ENCODE data around the gene MTR. TPM values are rescaled to one million over a fixed set of nuclear protein-coding genes. Genes with fewer than 3 reads are reported as not detected.

MTR gene
- total RNA-seq, 1 experiment from 2014 or later, result 24.6 TPM

GRCh38 chr1:236753964-236754363 lies 41.1 kb upstream of the MTR start (continued):
- TF ChIP-seq CTCF (IDR thresholded peaks at IDR 0.05 in 2 of 3, conservative IDR thresholded peaks at IDR 0.05 in 1 of 3; ENCODE audit: borderline replicate concordance in 1 of 3, insufficient read depth in 1 of 3, low read depth in 2 of 3, low read length in 2 of 3) (no peak), POLR2A (IDR thresholded peaks at IDR 0.05; ENCODE audit: borderline replicate concordance, extremely low read depth, insufficient read depth, insufficient read length) (no peak), JUND (IDR thresholded peaks at IDR 0.05) (no peak), EGR1 (IDR thresholded peaks at IDR 0.05; ENCODE audit: low read depth) (no peak), REST (IDR thresholded peaks at IDR 0.05; ENCODE audit: low read depth) (no peak), SIN3A (IDR thresholded peaks at IDR 0.05; ENCODE audit: low read depth) (no peak), YY1 (IDR thresholded peaks at IDR 0.05; ENCODE audit: extremely low read depth, insufficient replicate concordance, low read depth, low read length) (no peak)

GRCh38 chr1:236754525-236755210 lies 40.4 kb upstream of the MTR start:
- Histone ChIP-seq H3K27ac (ENCODE audit: low read depth, low read length) (no peak overlapping the region), H4K20me1 (ENCODE audit: insufficient read depth) (no peaks in the 10 kb centered on the region), H3K4me2 (ENCODE audit: low read length) (no peak overlapping the region), H3K9me2 (ENCODE audit: insufficient read depth) (no peaks in the 10 kb centered on the region), H3K4me1 (ENCODE audit: control insufficient read depth in 1 of 2, insufficient read depth in 2 of 2, low read length in 2 of 2) (no peaks in the 10 kb centered on the region), H3K36me3 (ENCODE audit: control insufficient read depth in 1 of 2, insufficient read depth in 2 of 2, low read length in 2 of 2) (no peaks in the 10 kb centered on the region), H2AFZ (ENCODE audit: low read depth, low read length, poor library complexity, severe bottlenecking) (no peak overlapping the region), H3K79me2 (ENCODE audit: insufficient read depth, low read length) (no peaks in the 10 kb centered on the region), H3K9ac (ENCODE audit: low read length) (no peak overlapping the region), H3K9me3 (ENCODE audit: control insufficient read depth in 1 of 2, insufficient read depth in 1 of 2, low read depth in 1 of 2, low read length in 2 of 2) (no peaks in the 10 kb centered on the region), H3K4me3 (replicated peaks in 1 of 2; ENCODE audit: low read depth in 1 of 2, low read length in 2 of 2) (no peak overlapping the region), H3K27me3 (ENCODE audit: insufficient read depth, low read length) (no peaks in the 10 kb centered on the region)
- TF ChIP-seq REST (IDR thresholded peaks at IDR 0.05; ENCODE audit: low read depth) (no peak), CTCF (IDR thresholded peaks at IDR 0.05 in 2 of 3, conservative IDR thresholded peaks at IDR 0.05 in 1 of 3; ENCODE audit: borderline replicate concordance in 1 of 3, insufficient read depth in 1 of 3, low read depth in 2 of 3, low read length in 2 of 3) (no peak), SRF (IDR thresholded peaks at IDR 0.05; ENCODE audit: low read depth) (no peak)
- CTCF ChIA-PET, result interaction anchor here (1.4 kb wide), 1 partner anchor 14 kb away, joined by 4 read pairs; no protein-coding TSS in a partner anchor
- POLR2A ChIA-PET, result no interaction called here
- no TSS peak for BruUV-seq (replicated peaks)
- DNase-seq (ENCODE audit: low read depth, low spot score) (no peak), ATAC-seq (no peak)
- intact Hi-C loops (cut with micrococcal nuclease), result loop anchor here (5.0 kb wide), 1 partner anchor 808 kb away; no protein-coding TSS in a partner anchor
- RAD21 ChIA-PET (ENCODE audit: low non-redundant PET in 1 of 2, low total read pairs in 2 of 2, uncharacterized antibody in 2 of 2, unreplicated experiment in 2 of 2), result interaction anchor here in 1 of 2 experiments (0.6 kb wide), 1 partner anchor 582 kb away, joined by 3 read pairs; no protein-coding TSS in a partner anchor

Data from HCT116 (cell line).